Thoracic aorta (tissue), 2 donors: ENCODE data around the gene CERK. TPM values are rescaled to one million over a fixed set of nuclear protein-coding genes. Genes with fewer than 3 reads are reported as not detected.

Source experiments
- ATAC-seq: fragments of 150-250 bp; one replicate; pipeline ENCODE4 v1.8.0; 2017; ENCODE audit warnings: low read depth; ENCODE audit not compliant: insufficient number of reproducible peaks, low FRiP score
- DNase-seq: peaks from one replicate; pipeline ENCODE4 v3.0.0-alpha.2; 2020; ENCODE audit warnings: low spot score
- H3K27ac ChIP-seq, 2 donors: fragments of 200-600 bp; sonication (generic); 1 replicate in 1 of 2; 2 replicates in 1 of 2; pipeline ENCODE4 v1.5.1; 2016; ENCODE audit warnings: mild to moderate bottlenecking in 2 of 2, moderate library complexity in 2 of 2
- H3K27me3 ChIP-seq: fragments of 200-600 bp; sonication (generic); replicated peaks from 2 replicates; pipeline ENCODE4 v1.6.0; 2016; ENCODE audit warnings: mild to moderate bottlenecking; ENCODE audit not compliant: insufficient read depth
- H3K36me3 ChIP-seq: fragments of 200-600 bp; sonication (generic); one replicate; pipeline ENCODE4 v1.5.1; 2016
- H3K4me1 ChIP-seq, 2 donors: fragments of 200-600 bp; sonication (generic); 1 replicate in 1 of 2; 2 replicates in 1 of 2; pipeline versions ENCODE4 v1.5.1 to v1.6.0; 2016; ENCODE audit warnings: low read depth in 2 of 2, mild to moderate bottlenecking in 1 of 2; ENCODE audit not compliant: control insufficient read depth in 1 of 2
- H3K4me3 ChIP-seq: fragments of 200-600 bp; sonication (generic); 2 replicates; pipeline ENCODE4 v1.5.1; 2016; ENCODE audit warnings: mild to moderate bottlenecking
- H3K9me3 ChIP-seq: fragments of 200-600 bp; sonication (generic); 2 replicates; pipeline ENCODE4 v1.5.1; 2016
- CTCF ChIP-seq: fragments of 200-600 bp; sonication (generic); IDR thresholded peaks from one replicate; pipeline ENCODE4 v1.5.1; 2019; ENCODE audit warnings: antibody characterized with exemption
- total RNA-seq, 2 donors: library from RNA; depleted of rRNA; stranded (reverse); fragments of >200 nt; gene quantifications; one replicate each; pipeline versions ENCODE4 v1.1.0 to v1.2.3, GENCODE V29; 2016

The CERK gene
- total RNA-seq, 2 donors from 2014 or later, result 65.5 to 72.8 TPM

- ATAC-seq (no peak), DNase-seq (no peak)
- no peak for TF ChIP-seq CTCF
- H3K36me3 ChIP-seq, result no peaks in the 10 kb centered on the region
- no peaks in the 10 kb centered on the region for H3K27me3 ChIP-seq
- peaks cover 24 to 51% of the 10 kb centered on the region in 2 donors for H3K4me1 ChIP-seq
- no peak overlapping the region for H3K4me3 ChIP-seq
- H3K9me3 ChIP-seq, result no peaks in the 10 kb centered on the region
- H3K27ac ChIP-seq, result no peak overlapping the region
Observed at GRCh38 chr22:46764140-46764680, 26.2 kb upstream of the CERK start.

GRCh38 chr22:46763051-46763705, 25.1 kb upstream of the CERK start:
- DNase-seq (no peak), ATAC-seq (no peak)
- Histone ChIP-seq H3K27me3 (no peaks in the 10 kb centered on the region), H3K27ac (peak overlapping the region; percentile 96 to 98), H3K4me1 (peaks cover 25 to 43% of the 10 kb centered on the region in 2 donors), H3K36me3 (no peaks in the 10 kb centered on the region), H3K4me3 (peak overlapping the region; percentile 90), H3K9me3 (no peaks in the 10 kb centered on the region)
- TF ChIP-seq CTCF, result no peak

- TF ChIP-seq CTCF, result peak; percentile 12
- peaks cover 21 to 36% of the 10 kb centered on the region in 2 donors for H3K4me1 ChIP-seq
- no peaks in the 10 kb centered on the region for H3K9me3 ChIP-seq
- H3K36me3 ChIP-seq, result no peaks in the 10 kb centered on the region
- peak within 1 kb of the TSS; percentile 90 for H3K4me3 ChIP-seq
- DNase-seq, result peak; percentile 73
- no peaks in the 10 kb centered on the region for H3K27me3 ChIP-seq
- ATAC-seq, result peak; percentile 78
- peak within 1 kb of the TSS; percentile 96 to 98 for H3K27ac ChIP-seq
Observed at GRCh38 chr22:46762238-46763050, 24.4 kb upstream of the CERK start, which contains the start of gene TBC1D22A. Gene TBC1D22A (plus strand): TSS chr22:46762650. CDS start chr22:46762787, 137 bp downstream.

GRCh38 chr22:46761539-46762237, 23.6 kb upstream of the CERK start:
- no peaks in the 10 kb centered on the region for H3K27me3 ChIP-seq
- H3K4me3 ChIP-seq, result peak overlapping the region; percentile 90
- H3K27ac ChIP-seq, result peak overlapping the region; percentile 96 to 98
- H3K36me3 ChIP-seq, result no peaks in the 10 kb centered on the region
- no peak for TF ChIP-seq CTCF
- ATAC-seq (no peak), DNase-seq (no peak)
- H3K9me3 ChIP-seq, result no peaks in the 10 kb centered on the region
- H3K4me1 ChIP-seq, result peaks cover 21 to 34% of the 10 kb centered on the region in 2 donors
